ENCODE measurements around the gene KSR1.

Gene KSR1

DNA sequence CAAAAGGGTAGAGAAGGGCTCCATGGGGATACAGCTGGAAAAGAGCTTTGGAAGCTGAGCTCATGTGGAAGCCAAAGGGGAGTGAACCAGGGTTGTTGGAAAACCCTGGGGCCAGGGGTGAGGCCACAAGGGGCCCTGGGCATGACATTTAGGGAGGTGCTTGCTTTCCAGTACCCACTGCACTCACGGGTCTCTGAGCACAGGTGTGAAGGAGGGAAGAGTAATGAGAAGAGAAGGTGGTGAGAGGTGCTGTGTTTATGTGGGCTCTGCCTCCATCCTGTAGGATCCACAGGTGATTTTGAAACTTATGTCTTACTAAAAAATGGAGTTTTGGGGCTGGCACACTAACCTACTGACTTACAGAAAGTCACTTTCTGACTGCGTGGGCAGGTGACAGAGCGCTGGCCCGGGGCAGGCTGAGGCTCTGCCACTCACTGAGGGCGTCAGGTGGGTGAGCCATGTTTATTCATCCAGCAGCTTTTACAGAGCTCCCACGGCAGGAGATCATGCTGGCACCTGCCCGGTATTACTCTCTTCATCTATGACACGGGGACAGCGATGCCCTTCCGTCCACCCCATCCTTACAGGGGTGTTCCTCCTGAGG lies 18.9 kb downstream of the KSR1 start:
- no peak for DNase-seq

DNA sequence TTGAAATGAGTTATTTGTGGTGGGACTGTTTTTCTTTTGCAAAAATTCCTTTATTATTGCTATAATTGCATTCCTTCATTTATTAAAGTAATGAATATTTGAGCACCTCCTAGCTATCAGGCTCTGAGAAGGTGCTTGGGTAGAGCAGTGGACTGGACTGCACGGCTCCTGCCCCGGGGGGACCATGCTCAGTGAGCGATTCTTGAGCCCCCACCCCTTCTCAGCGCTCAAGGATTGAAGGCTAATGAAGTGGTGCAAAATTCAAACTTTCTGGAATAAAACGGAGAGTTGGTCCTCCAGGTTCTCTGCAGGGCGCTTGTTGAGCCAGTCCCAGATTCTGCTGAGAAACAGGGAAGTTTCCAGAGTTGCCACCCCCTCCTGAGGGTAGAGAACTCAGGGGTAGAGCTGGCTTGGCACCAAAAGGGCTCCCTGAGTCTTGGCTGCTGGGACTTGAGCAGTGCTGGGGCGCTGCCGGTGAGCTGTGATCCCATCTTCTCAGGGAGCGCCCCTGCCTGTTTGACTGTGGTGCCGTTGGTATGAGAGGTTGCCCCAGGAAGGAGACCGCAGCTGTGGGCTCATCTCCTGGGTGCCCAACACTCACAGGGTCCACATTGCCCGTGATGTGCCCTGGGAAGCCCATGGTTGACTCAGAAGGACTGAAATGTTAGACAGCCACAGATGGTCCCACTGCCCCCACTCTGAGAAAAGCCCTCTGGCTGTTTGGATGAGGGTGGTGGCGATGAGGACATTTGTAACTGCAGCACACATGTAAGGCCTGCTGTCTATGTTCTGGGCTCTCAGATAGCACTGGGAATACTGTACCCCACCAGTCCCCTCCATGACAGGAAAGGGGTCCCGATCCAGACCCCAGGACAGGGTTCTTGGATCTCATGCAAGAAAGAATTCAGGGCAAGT lies 20.0 kb downstream of the KSR1 start:
- DNase-seq: no peak

DNA sequence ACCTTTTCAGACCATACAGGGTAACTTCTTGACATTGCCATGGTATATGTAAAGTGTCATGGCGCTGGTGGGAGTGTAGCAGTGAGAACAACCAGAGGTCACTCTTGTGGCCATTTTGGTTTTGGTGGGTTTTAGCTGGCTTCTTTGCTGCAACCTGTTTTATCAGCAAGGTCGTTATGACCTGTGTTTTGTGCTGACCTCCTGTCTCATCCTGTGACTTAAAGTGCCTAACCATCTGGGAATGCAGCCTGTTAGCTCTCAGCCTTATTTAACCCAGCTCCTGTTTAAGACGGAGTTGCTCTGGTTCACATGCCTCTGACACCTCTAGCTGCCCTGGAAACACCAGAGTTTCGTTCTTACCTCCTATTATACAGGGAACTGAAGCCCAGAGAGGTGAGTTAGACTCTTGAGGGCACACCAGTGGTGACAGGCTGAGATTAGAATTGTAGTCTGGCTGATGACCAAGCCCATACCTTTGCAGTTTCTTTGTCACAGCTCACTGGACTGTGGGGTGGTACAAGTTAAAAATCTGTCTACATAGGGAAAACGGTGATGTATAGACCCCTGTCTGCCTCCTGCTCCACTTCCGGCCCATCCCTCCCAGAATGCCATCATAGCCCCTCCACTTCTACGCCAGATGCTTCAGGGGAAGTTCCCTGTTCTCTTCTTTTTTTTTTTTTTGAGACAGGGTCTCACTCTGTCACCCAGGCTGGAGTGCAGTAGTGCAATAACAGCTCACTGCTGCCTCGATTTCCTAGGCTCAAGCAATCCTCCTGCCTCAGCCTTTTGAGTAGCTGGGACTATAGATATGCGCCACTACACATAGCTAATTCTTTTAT lies 21.0 kb downstream of the KSR1 start:
- no peak for DNase-seq

DNA sequence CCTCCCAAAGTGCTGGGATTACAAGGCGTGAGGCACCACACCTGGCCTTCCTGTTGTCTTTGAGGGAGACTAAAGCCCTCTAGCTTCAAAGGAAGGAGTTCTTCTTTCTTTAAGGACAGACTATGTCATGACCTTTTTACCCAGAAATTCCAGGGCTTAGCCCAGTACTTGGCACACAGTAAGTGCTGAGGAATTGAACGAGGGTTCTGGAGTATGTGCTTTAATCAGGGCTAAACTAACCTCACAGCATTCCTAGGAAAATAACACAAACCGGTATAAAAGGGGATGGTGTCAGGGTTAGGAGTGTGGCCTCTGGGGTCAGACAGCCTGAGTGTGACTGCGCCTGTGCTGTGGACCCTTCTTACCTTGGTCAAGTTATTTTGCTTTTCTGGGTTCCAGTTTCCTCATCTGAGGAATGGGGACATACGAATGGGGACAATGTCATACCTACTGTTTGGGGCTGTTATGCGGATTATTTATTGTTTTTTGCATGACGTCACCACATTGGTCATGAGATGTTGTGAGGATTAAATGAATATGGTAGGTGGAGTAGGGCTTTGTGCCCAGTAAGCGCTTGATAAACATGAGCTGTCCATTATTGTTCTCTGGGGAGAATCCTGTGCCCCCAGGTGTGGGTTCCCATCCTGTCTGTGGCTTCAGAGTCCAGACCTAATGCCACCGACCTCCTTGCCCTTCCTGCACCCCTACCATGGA lies 21.9 kb downstream of the KSR1 start:
- no peak for DNase-seq

- no peak for DNase-seq
These were observed 22.8 kb downstream of the KSR1 start for GRCh38 chr17:27478901-27479538.

DNA sequence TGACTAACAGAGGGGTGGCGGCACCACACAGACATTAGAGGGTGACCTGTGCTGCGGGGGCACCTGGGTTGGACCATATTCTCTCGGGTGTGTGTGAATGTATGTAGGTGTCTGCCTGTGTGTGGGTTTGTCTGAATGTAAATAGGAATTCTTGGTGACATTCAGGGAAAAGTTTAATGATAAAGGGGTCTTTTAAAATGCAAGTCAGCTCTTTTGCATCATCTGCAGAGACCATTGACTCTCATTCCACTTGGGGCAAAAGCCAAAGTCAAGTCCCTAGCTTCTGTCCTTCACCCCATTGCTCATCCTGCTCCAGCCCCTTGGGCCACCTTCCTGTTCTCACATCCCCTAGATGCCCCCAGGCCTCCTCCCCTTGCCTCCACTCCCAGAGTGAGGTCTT lies 23.6 kb downstream of the KSR1 start:
- DNase-seq: no peak

- no peak for DNase-seq
These were observed 24.5 kb downstream of the KSR1 start for GRCh38 chr17:27480699-27481098.

- DNase-seq: no peak
These were observed 25.1 kb downstream of the KSR1 start for GRCh38 chr17:27481327-27481726.

DNA sequence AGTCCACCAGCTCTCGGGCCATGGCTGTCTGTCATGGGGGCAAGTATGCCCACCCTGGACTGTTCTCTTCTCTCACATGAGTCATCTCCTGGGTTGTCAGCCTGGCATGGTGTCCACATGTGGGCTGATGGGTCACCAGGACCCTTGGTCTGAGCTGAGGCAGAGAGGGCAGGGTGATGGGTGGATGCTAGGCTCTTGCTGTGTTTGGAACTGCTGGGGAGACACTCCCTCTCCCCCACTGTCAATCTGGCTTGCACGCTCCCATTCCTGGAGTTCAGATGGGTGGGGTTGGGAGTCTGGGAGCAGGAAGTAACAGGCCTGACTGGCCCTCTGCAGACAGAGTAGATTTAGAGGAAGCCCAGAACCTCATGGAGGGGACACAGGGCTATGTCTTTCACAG lies 28.9 kb downstream of the KSR1 start:
- DNase-seq: no peak

- no peak for DNase-seq
These were observed 29.7 kb downstream of the KSR1 start for GRCh38 chr17:27485716-27486495.

GRCh38 chr17:27486741-27487140 lies 30.5 kb downstream of the KSR1 start:
- no peak for DNase-seq

DNA sequence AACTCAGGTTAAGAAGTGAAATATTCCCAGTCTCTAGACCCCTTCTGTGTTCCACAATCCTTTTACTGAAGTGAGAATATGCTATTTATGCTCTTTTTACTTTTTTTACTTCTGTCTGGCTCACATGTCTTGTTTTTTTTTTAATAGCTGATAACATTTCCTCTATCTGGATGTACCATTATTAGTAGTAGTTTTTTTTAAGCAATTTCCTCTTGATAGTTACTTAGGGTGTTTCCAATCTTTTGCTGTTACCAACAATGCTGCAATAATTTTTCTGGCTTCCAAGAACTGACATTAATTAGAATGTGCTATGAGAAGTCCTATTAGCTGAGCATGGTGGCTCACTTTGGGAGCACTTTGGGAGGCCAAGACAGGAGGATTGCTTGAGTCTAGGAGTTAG lies 32.0 kb downstream of the KSR1 start:
- DNase-seq: no peak

DNA sequence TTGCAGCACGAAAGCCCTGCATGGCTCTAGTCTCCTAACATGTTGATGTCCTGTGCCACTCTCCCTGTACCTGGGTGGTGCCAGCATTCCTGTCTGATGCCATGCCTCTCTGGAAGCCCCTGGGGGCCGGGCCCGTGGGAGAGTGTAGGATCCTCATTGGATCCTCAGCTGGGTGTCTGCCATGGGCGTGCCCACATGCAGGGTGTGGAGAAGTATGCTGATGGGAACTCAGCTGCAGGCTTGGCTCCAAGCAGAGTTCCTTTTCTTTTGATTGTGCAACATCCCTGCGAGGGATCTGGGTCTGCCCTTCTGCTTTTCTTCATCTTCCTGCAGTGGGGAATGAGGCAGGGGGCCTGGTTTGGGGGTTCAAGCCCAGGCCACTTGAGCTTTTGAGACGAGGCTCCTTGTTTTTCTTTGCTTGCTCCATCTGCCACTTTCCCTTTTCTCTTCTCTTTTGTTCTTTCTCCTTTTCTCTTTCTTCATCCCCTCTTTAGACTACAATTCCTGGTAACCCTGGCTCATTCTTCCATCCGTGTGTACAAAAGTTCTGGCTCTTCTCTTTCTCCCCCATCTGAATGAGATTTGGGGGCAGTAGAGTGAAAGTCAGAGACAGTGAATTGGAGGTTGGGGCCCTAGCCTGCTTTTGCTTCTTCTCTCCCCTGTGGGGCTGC lies 32.9 kb downstream of the KSR1 start:
- DNase-seq: peak; percentile 86

DNA sequence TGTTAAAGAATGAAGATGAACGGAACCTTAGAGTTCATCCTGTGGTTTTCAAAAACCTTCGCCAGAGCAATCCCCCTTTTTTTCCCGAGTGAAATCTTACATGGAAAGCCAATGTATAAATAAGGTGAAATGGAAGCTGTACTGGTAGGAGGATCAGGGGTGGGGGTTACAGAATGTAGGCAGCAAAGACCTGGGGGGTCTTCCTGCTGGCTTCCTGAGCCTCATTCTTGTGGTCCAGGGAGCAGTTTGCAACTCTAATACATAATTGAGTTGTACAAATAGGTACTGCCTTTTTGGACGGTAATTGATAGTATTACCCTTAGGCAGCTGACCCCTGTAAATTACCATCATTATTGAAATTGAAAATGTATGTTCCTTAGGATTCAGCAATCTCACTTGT lies 34.1 kb downstream of the KSR1 start:
- DNase-seq: no peak

GRCh38 chr17:27491713-27492190 lies 35.5 kb downstream of the KSR1 start:
- no peak for DNase-seq

DNA sequence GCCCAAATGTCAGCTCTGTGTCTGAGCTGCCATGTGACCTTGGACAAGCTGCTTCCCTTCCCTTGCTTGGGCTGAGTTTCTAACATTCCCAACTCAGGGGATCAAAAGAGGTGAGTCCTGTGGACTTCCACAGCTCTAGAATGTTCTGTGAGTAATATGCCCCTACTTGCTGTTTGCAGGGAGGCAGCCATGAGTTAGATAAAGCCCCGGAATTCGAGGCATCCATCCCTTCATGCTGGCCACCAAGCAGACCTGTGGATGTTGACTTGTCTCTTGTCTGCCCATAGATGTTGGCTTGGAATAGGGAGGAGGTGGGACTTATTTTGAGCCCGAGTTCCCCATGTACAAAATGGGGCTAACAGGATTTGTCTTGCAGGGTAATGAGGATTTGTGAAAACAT lies 36.2 kb downstream of the KSR1 start:
- DNase-seq: no peak

DNA sequence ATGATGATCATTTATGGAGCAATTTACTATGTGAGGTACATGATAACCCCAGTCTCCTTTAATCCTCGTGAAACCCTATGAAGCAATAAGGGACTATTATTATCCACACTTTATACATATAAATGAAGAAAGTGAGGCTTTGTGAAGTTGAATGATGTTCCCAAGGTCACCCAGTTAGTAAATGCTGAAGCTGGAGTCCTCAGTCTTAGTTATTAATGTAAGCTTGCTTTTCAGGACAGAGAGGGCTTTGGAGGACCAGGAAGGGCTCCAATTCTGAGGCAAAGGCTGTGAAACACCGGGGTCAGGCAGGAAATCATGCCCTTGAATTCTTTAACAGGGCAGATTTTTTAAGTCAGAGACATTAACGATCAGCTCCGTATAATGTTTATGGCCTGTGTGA lies 36.8 kb downstream of the KSR1 start:
- DNase-seq: no peak

- peak; percentile 39 for DNase-seq
These were observed 38.2 kb downstream of the KSR1 start for GRCh38 chr17:27494192-27495091.

DNA sequence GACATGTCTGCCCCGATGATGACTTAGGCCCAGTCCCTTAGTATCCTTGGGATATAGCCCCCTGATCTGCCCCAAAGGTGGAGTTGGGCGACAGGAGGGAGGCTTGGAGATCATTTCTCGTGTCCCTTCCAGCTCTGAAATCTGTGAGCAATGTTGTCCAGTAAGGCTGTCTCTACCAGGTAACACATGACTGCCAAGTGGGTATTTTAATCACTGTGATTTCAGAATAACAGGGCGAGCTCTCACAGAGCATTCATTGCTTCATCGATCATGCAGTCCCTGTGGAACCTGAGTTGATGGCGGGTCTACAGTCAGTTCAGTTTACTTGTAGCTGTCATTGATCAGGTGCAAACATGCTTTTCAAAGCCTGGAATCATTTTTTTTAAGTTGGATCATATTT lies 39.2 kb downstream of the KSR1 start:
- no peak for DNase-seq

GRCh38 chr17:27496005-27496404 lies 39.8 kb downstream of the KSR1 start:
- DNase-seq: no peak

Data from NCI-H226 (cell line).